Smooth muscle cell (in vitro differentiated cells): ENCODE results near the gene IFNLR1. TPM values are rescaled to one million over a fixed set of nuclear protein-coding genes. Genes with fewer than 3 reads are reported as not detected.

Experiments used
- DNase-seq: peaks from one replicate; lab custom pipeline; 2025; ENCODE audit not compliant: unreplicated experiment; lab: John Stamatoyannopoulos, UW
- H2AFZ ChIP-seq: fragments of 200-600 bp; sonication (generic); 2 replicates; pipeline ENCODE4 v1.6.0; 2016; ENCODE audit warnings: antibody characterized with exemption, low read depth, mild to moderate bottlenecking
- H3F3A ChIP-seq: fragments of 200-600 bp; sonication (generic); 2 replicates; pipeline ENCODE4 v1.6.0; 2017; ENCODE audit warnings: antibody characterized with exemption, low read depth
- H3K27ac ChIP-seq: fragments of 200-600 bp; sonication (generic); 2 replicates; pipeline ENCODE4 v1.5.1; 2016; ENCODE audit warnings: low read depth, mild to moderate bottlenecking
- H3K27me3 ChIP-seq: fragments of 200-600 bp; sonication (generic); 2 replicates; pipeline ENCODE4 v1.6.1; 2016; ENCODE audit warnings: low read depth, mild to moderate bottlenecking
- H3K36me3 ChIP-seq: fragments of 200-600 bp; sonication (generic); 2 replicates; pipeline ENCODE4 v1.5.1; 2016; ENCODE audit warnings: low read depth
- H3K4me1 ChIP-seq: fragments of 200-600 bp; sonication (generic); 2 replicates; pipeline ENCODE4 v1.5.1; 2016; ENCODE audit warnings: low read depth
- H3K4me2 ChIP-seq: fragments of 200-600 bp; sonication (generic); 2 replicates; pipeline ENCODE4 v1.6.0; 2016; ENCODE audit warnings: mild to moderate bottlenecking
- H3K4me3 ChIP-seq: fragments of 200-600 bp; sonication (generic); 2 replicates; pipeline ENCODE4 v1.5.1; 2016; ENCODE audit warnings: mild to moderate bottlenecking
- H3K79me2 ChIP-seq: fragments of 200-600 bp; sonication (generic); 2 replicates; pipeline ENCODE4 v1.6.0; 2016; ENCODE audit warnings: low read depth, mild to moderate bottlenecking
- H3K9ac ChIP-seq: fragments of 200-600 bp; sonication (generic); 2 replicates; pipeline ENCODE4 v1.6.0; 2016; ENCODE audit warnings: low read depth
- H3K9me3 ChIP-seq: fragments of 200-600 bp; sonication (generic); replicated peaks from 2 replicates; pipeline ENCODE4 v1.5.1; 2016; ENCODE audit warnings: low read depth
- H4K20me1 ChIP-seq: fragments of 200-600 bp; sonication (generic); 2 replicates; pipeline ENCODE4 v1.6.0; 2016; ENCODE audit warnings: low read depth
- WGBS: methylation state at CpG from one replicate; pipeline ENCODE4 v1.1.7; 2016; ENCODE audit warnings: low lambda C conversion rate; 5-methylcytosine and 5-hydroxymethylcytosine counted together
- polyA plus RNA-seq: library from polyadenylated mRNA; unstranded; fragments of >200 nt; fragmentation: Nextera tagmentation; extraction: Ambion mirVana; gene quantifications from 2 replicates; pipeline ENCODE4 v1.2.1, GENCODE V29; 2016
- total RNA-seq: library from RNA; depleted of rRNA; stranded (reverse); fragments of >200 nt; gene quantifications from 2 replicates; pipeline ENCODE4 v1.2.3, GENCODE V29; 2014
- TF ChIP-seq, protein P1 (sequence below): fragments of 200-600 bp; sonication (generic); IDR thresholded peaks from 2 replicates; pipeline ENCODE4 v1.5.1; 2017; ENCODE audit warnings: borderline replicate concordance, mild to moderate bottlenecking, antibody characterized with exemption; ENCODE audit not compliant: insufficient read depth, poor library complexity, severe bottlenecking

IFNLR1 gene
- total and polyA plus RNA-seq, 2 experiments from 2014 or later: 0.25 to 0.67 TPM

DNA sequence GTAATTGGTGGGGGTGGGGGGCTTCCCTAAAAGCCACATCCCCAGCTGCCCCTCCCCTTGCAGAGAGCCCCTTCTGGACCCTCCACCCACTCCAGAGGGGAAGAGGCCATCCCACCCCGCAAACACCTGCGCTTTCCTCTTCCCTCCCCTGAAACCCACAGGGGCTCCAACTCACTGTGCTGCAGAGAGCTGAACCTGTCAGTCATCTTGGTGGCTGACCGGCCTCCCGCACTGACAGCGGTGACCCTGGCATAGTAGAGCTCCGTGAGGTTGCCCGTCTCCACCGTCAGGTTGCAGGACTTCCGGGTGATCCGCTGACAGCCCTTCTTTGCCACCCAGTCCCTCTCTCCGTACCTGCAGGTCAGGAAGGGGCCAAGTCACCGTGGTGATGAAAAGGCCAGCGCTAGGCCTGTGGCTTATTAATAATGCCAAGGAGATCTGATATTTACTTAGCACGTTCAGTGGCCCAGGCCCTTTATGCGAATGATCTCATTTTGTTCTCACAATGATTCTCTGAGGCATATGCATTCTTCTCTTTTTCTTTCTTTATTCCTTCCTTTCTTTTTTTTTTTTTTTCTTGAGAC, 50.0 kb downstream of the IFNLR1 start:
- Histone ChIP-seq H3K9me3 (no peaks in the 10 kb centered on the region), H3K36me3 (no peaks in the 10 kb centered on the region)
- 91% methylated on average over 15 of the region's 15 CpGs for WGBS

DNA sequence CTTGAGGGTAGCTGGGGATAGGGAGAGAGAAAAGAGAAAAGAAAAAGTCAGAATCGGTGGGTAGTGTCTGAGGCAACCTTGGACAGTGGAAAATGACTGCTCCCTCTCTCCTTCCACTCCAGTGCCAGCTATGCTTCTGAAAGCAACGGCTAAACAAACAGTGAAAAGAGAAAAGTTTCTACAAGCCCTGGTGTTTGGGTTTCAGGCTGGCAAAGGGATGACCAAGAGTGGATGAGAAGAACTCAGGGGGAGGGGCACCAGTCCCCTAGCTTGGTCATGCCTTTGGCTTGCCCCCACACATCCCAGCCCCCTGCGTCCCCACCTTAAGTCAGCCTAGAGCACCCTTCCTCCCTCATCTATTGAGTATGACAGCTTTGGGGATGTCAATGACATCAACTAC, 52.7 kb downstream of the IFNLR1 start:
- Histone ChIP-seq H3K4me3 (no peak overlapping the region), H3K27me3 (no peaks in the 10 kb centered on the region), H3K36me3 (no peaks in the 10 kb centered on the region), H4K20me1 (no peaks in the 10 kb centered on the region), H3F3A (no peaks in the 10 kb centered on the region), H2AFZ (no peak overlapping the region), H3K9ac (no peak overlapping the region), H3K4me1 (no peaks in the 10 kb centered on the region), H3K4me2 (no peak overlapping the region), H3K9me3 (no peaks in the 10 kb centered on the region), H3K79me2 (no peaks in the 10 kb centered on the region), H3K27ac (no peak overlapping the region)
- 96% methylated on average over 3 of the region's 3 CpGs for WGBS
- DNase-seq: no peak
- TF ChIP-seq, protein P1, sequence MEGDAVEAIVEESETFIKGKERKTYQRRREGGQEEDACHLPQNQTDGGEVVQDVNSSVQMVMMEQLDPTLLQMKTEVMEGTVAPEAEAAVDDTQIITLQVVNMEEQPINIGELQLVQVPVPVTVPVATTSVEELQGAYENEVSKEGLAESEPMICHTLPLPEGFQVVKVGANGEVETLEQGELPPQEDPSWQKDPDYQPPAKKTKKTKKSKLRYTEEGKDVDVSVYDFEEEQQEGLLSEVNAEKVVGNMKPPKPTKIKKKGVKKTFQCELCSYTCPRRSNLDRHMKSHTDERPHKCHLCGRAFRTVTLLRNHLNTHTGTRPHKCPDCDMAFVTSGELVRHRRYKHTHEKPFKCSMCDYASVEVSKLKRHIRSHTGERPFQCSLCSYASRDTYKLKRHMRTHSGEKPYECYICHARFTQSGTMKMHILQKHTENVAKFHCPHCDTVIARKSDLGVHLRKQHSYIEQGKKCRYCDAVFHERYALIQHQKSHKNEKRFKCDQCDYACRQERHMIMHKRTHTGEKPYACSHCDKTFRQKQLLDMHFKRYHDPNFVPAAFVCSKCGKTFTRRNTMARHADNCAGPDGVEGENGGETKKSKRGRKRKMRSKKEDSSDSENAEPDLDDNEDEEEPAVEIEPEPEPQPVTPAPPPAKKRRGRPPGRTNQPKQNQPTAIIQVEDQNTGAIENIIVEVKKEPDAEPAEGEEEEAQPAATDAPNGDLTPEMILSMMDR: no peak

More for the DNA sequence above, 50.0 kb downstream of the IFNLR1 start:
- Histone ChIP-seq H3K4me3 (no peak overlapping the region), H3K4me1 (no peaks in the 10 kb centered on the region), H3K79me2 (no peaks in the 10 kb centered on the region), H3K27me3 (no peaks in the 10 kb centered on the region), H2AFZ (no peak overlapping the region), H3K9ac (no peak overlapping the region), H3K4me2 (no peak overlapping the region), H3K27ac (no peak overlapping the region), H4K20me1 (no peaks in the 10 kb centered on the region), H3F3A (no peaks in the 10 kb centered on the region)
- TF ChIP-seq, protein P1: no peak
- DNase-seq: no peak

DNA sequence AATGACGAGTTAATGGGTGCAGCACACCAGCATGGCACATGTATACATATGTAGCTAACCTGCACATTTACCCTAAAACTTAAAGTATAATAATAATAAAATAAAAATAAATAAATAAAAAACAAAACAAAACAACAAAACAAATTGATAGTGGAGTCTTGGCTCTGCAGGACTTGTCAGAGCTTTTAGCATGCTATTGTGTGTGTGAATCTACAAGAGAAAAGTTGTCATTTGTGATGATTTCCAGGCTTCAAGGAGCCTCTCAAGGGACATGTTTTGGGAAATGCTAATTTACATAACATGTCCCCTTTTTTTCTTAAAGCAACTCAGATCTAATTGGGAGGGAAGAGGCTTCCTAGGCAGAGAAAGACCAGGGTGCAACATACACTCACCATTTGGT, 53.3 kb downstream of the IFNLR1 start:
- H3K4me3 ChIP-seq: no peak overlapping the region
- H3K9me3 ChIP-seq: no peaks in the 10 kb centered on the region
- no peaks in the 10 kb centered on the region for H3F3A ChIP-seq
- no peak overlapping the region for H2AFZ ChIP-seq
- no peak for DNase-seq
- no peaks in the 10 kb centered on the region for H3K4me1 ChIP-seq
- no peaks in the 10 kb centered on the region for H3K36me3 ChIP-seq
- H3K9ac ChIP-seq: no peak overlapping the region
- TF ChIP-seq, protein P1: no peak
- 87% methylated on average over 1 of the region's 1 CpG for WGBS
- no peaks in the 10 kb centered on the region for H4K20me1 ChIP-seq
- H3K27me3 ChIP-seq: no peaks in the 10 kb centered on the region
- no peak overlapping the region for H3K27ac ChIP-seq
- H3K79me2 ChIP-seq: no peaks in the 10 kb centered on the region
- H3K4me2 ChIP-seq: no peak overlapping the region

DNA sequence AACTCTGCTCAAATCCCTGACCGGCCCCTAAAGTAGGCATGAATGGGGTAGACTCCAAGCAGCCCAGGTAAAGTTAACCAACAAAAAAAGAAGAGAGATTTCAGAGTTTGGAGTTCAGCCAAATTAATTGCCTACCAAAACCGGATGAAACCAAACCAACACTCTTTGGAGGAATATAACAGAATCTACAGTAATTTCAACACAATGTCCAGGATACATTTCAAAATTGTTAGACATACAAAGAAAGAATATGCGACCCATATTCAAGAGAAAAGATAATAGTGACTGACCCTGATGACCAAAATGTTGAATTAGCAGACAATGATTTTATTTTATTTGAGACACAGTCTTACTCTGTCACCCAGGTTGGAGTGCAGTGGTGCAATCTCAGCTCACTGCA, 56.7 kb downstream of the IFNLR1 start:
- TF ChIP-seq, protein P1: no peak
- H3K9ac ChIP-seq: no peak overlapping the region
- H3K36me3 ChIP-seq: no peaks in the 10 kb centered on the region
- no peaks in the 10 kb centered on the region for H3K27me3 ChIP-seq
- no peaks in the 10 kb centered on the region for H3K79me2 ChIP-seq
- no peak overlapping the region for H3K4me2 ChIP-seq
- DNase-seq: no peak
- H3K4me3 ChIP-seq: no peak overlapping the region
- H4K20me1 ChIP-seq: no peaks in the 10 kb centered on the region
- no peak overlapping the region for H2AFZ ChIP-seq
- no peaks in the 10 kb centered on the region for H3K9me3 ChIP-seq
- no peaks in the 10 kb centered on the region for H3F3A ChIP-seq
- no peaks in the 10 kb centered on the region for H3K4me1 ChIP-seq
- 93% methylated on average over 3 of the region's 3 CpGs for WGBS
- H3K27ac ChIP-seq: no peak overlapping the region
